Ovary (tissue), 9 donors: ENCODE measurements around the gene FUOM. TPM values are rescaled to one million over a fixed set of nuclear protein-coding genes. Genes with fewer than 3 reads are reported as not detected.
"Not testable (repeated sequence)": the region's sequence is repeated elsewhere in the genome, so short reads cannot be mapped to it uniquely, and the experiment has no call there.

Source experiments
- DNase-seq, 5 donors: peaks; one replicate each; pipeline ENCODE4 v3.0.0-alpha.2; 2019 to 2020
- H3K27ac ChIP-seq, 2 donors: fragments of 200-600 bp; one replicate each; pipeline versions ENCODE4 v1.5.1 to v1.8.0; 2019 to 2022
- H3K27me3 ChIP-seq: fragments of 200-600 bp; one replicate; pipeline ENCODE4 v1.8.0; 2022
- H3K36me3 ChIP-seq: fragments of 200-600 bp; sonication (generic); one replicate; pipeline ENCODE4 v1.5.1; 2019
- H3K4me1 ChIP-seq: one replicate; pipeline ENCODE4 v1.8.1; 2013; ENCODE audit warnings: mild to moderate bottlenecking, moderate library complexity; ENCODE audit not compliant: insufficient read depth
- H3K4me3 ChIP-seq: fragments of 200-600 bp; sonication (generic); one replicate; pipeline ENCODE4 v1.5.1; 2017
- H3K9me3 ChIP-seq, 2 donors: fragments of 200-600 bp in 1 of 2; sonication (generic) in 1 of 2; one replicate each; pipeline versions ENCODE4 v1.5.1 to v1.8.1; 2013 to 2019; ENCODE audit warnings: mild to moderate bottlenecking in 1 of 2, moderate library complexity in 1 of 2
- CTCF ChIP-seq, 3 donors: fragments of 450-650 bp in 2 of 3; fragments of 200-600 bp in 1 of 3; IDR thresholded peaks; one replicate each; pipeline versions ENCODE4 v1.5.1 to v1.8.0; 2016 to 2022; ENCODE audit warnings: antibody characterized with exemption in 3 of 3, mild to moderate bottlenecking in 1 of 3
- EP300 ChIP-seq: sonication (generic); formaldehyde crosslinking; IDR thresholded peaks from one replicate; pipeline ENCODE4 v1.6.1; 2017; ENCODE audit warnings: antibody characterized with exemption
- POLR2A ChIP-seq: fragments of 450-650 bp; IDR thresholded peaks from one replicate; pipeline ENCODE4 v1.6.1; 2017; ENCODE audit warnings: antibody characterized with exemption, mild to moderate bottlenecking, moderate library complexity
- WGBS, 3 donors: extraction: QIAGEN DNeasy Blood & Tissue Kit in 1 of 3; methylation state at CpG; one replicate each; pipeline versions ENCODE4 v1.1.5 to v1.1.7; 2013 to 2017; 5-methylcytosine and 5-hydroxymethylcytosine counted together
- intact Hi-C, 4 donors: fragments of 100-400 bp; cut with DNase I; formaldehyde crosslinking; loops; one replicate each; pipeline versions ENCODE4 v1.11.0 to v1.15.1; 2022 to 2023
- polyA plus RNA-seq, 2 donors: library from polyadenylated mRNA; stranded (reverse); fragments of 200-250 nt in 1 of 2; fragments of 350-450 nt in 1 of 2; fragmentation: Illumina TruSeq in 1 of 2; extraction: RNeasy Lipid Tissue Mini Kit (QIAGEN cat#74804) in 1 of 2; gene quantifications; one replicate each; pipeline ENCODE4 v1.2.3, GENCODE V29; 2013 to 2014
- total RNA-seq, 7 donors: library from RNA; depleted of rRNA in 2 of 7; stranded (reverse); fragments of >200 nt in 2 of 7; fragmentation: NEBNext Ultra II Directional in 3 of 7; extraction: Animal tissue kit (Norgen Biotek cat#: 25700) in 3 of 7; gene quantifications; one replicate each; pipeline versions ENCODE4 v1.1.0 to v1.2.4, GENCODE V29; 2016 to 2023
- donor health status: DM: no; HTN: no; CAD: no; lungs with moderate emphysema.
- donor health status: DM: no; HTN: no; CAD: no.
- donor health status: Bipolar disorder and iron deficiency.
- donor health status: DM: yes; HTN: yes; CAD: no.
- donor health status: DM: no; HTN: no; CAD: no.
- donor health status: DM: yes; HTN: yes; CAD: no.

FUOM gene
- total and polyA plus RNA-seq, 9 donors: 1.2 to 26.3 (median 14.8) TPM

GRCh38 chr10:133324198-133324792 lies 33.5 kb downstream of the FUOM start:
- Histone ChIP-seq H3K4me1 (peaks cover 7% of the 10 kb centered on the region), H3K9me3 (no peaks in the 10 kb centered on the region), H3K4me3 (no peak overlapping the region), H3K27me3 (peaks cover 26% of the 10 kb centered on the region), H3K27ac (no peak overlapping the region), H3K36me3 (no peaks in the 10 kb centered on the region)
- 4 to 13% (median 5%) methylated on average over 6 to 13 of the region's 13 CpGs for WGBS, 3 donors
- no peak for TF ChIP-seq CTCF (IDR thresholded peaks at IDR 0.05)
- no peak for TF ChIP-seq EP300
- no peak for TF ChIP-seq POLR2A
- intact Hi-C loops: no loop called here
- peak in 3 of 5 donors; percentile 45 to 77 (median 63) for DNase-seq

GRCh38 chr10:133322064-133322709 lies 35.6 kb downstream of the FUOM start:
- intact Hi-C loops, H3K27ac ChIP-seq, H3K36me3 ChIP-seq, H3K4me1 ChIP-seq, H3K9me3 ChIP-seq, DNase-seq, H3K4me3 ChIP-seq: not testable (repeated sequence)
- 50 to 62% (median 57%) methylated on average over 12 to 13 of the region's 14 CpGs for WGBS, 3 donors
- peaks cover 18% of the 10 kb centered on the region for H3K27me3 ChIP-seq

GRCh38 chr10:133320852-133321422 lies 36.9 kb downstream of the FUOM start:
- intact Hi-C loops, H3K4me3 ChIP-seq, H3K9me3 ChIP-seq, H3K27ac ChIP-seq, H3K36me3 ChIP-seq, H3K4me1 ChIP-seq, H3K27me3 ChIP-seq, DNase-seq: not testable (repeated sequence)
- 84 to 88% (median 87%) methylated on average over 6 of the region's 6 CpGs for WGBS, 3 donors

- intact Hi-C loops: loop anchor here in 1 of 4 donors (5.0 kb wide), 1 partner anchor 176 kb away; no protein-coding TSS in a partner anchor
- TF ChIP-seq CTCF (IDR thresholded peaks at IDR 0.05) (peak; percentile 26 to 51 (median 47)), POLR2A (no peak), EP300 (no peak)
- WGBS, 3 donors: 8 to 15% (median 15%) methylated on average over 28 to 51 of the region's 51 CpGs
Observed at GRCh38 chr10:133318494-133319127, 39.2 kb downstream of the FUOM start.

GRCh38 chr10:133316732-133317131 lies 41.1 kb downstream of the FUOM start:
- peak in 1 of 5 donors; percentile 5 for DNase-seq
- Histone ChIP-seq H3K4me3 (no peak overlapping the region), H3K4me1 (no peaks in the 10 kb centered on the region), H3K9me3 (no peaks in the 10 kb centered on the region), H3K36me3 (no peaks in the 10 kb centered on the region), H3K27me3 (no peaks in the 10 kb centered on the region), H3K27ac (no peak overlapping the region)
- no peak for TF ChIP-seq POLR2A
- TF ChIP-seq EP300: no peak
- no peak for TF ChIP-seq CTCF (IDR thresholded peaks at IDR 0.05)
- intact Hi-C loops: loop anchor here in 1 of 4 donors (5.0 kb wide), 1 partner anchor 174 kb away; no protein-coding TSS in a partner anchor
- WGBS, 3 donors: 80 to 92% (median 84%) methylated on average over 7 of the region's 7 CpGs

More at GRCh38 chr10:133318494-133319127, 39.2 kb downstream of the FUOM start:
- no peaks in the 10 kb centered on the region for H3K36me3 ChIP-seq
- no peaks in the 10 kb centered on the region for H3K9me3 ChIP-seq
- H3K4me1 ChIP-seq: no peaks in the 10 kb centered on the region
- peak overlapping the region; percentile 23 for H3K4me3 ChIP-seq
- peak; percentile 41 to 73 (median 64) for DNase-seq
- H3K27me3 ChIP-seq: no peaks in the 10 kb centered on the region
- H3K27ac ChIP-seq: no peak overlapping the region
